Prostate gland (tissue), 2 donors: ENCODE measurements around the gene CYP4V2.

Source experiments
- POLR2AphosphoS5 ChIP-seq: sonication (generic); formaldehyde crosslinking; IDR thresholded peaks from one replicate; pipeline ENCODE4 v1.6.1; 2017; ENCODE audit warnings: antibody characterized with exemption
- TF ChIP-seq, protein P1 (sequence below), 4 experiments: fragments of 200-600 bp in 2 of 4; fragments of 450-650 bp in 2 of 4; sonication (generic) in 2 of 4; IDR thresholded peaks; 1 replicate in 3 of 4; 2 replicates in 1 of 4; pipeline ENCODE4 v1.5.1; 2016 to 2019; ENCODE audit warnings: antibody characterized with exemption in 4 of 4, mild to moderate bottlenecking in 2 of 4, moderate library complexity in 2 of 4

DNA sequence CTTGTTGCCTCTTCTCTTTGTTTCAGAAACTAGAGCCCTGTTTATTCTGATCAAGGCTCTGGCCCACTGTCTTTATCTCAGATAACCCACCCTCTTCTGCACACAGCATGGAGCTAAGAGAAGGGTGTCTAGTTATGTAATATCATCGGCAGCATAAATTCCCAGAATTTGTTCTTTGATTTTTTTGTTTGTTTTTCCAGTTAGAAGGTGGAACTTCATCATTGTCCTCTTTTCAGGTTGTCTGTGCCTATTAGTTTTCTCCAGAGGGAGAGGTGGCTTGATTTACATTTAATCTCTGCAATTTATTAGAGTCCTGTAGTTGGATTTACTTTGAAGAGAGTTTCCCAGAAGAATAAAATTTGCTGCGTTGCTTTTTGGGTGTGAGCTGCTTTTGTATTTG lies 59.4 kb downstream of the CYP4V2 start:
- TF ChIP-seq, protein P1, sequence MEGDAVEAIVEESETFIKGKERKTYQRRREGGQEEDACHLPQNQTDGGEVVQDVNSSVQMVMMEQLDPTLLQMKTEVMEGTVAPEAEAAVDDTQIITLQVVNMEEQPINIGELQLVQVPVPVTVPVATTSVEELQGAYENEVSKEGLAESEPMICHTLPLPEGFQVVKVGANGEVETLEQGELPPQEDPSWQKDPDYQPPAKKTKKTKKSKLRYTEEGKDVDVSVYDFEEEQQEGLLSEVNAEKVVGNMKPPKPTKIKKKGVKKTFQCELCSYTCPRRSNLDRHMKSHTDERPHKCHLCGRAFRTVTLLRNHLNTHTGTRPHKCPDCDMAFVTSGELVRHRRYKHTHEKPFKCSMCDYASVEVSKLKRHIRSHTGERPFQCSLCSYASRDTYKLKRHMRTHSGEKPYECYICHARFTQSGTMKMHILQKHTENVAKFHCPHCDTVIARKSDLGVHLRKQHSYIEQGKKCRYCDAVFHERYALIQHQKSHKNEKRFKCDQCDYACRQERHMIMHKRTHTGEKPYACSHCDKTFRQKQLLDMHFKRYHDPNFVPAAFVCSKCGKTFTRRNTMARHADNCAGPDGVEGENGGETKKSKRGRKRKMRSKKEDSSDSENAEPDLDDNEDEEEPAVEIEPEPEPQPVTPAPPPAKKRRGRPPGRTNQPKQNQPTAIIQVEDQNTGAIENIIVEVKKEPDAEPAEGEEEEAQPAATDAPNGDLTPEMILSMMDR (IDR thresholded peaks at IDR 0.05): no peak
- no peak for TF ChIP-seq POLR2AphosphoS5
